Tibial nerve (tissue), 4 donors: ENCODE measurements around the gene LPIN1. TPM values are rescaled to one million over a fixed set of nuclear protein-coding genes. Genes with fewer than 3 reads are reported as not detected.

Source experiments
- DNase-seq, 2 donors: peaks; one replicate each; pipeline ENCODE4 v3.0.0-alpha.2; 2019; ENCODE audit warnings: low spot score in 2 of 2
- H3K27ac ChIP-seq, 4 donors: fragments of 200-600 bp; sonication (generic) in 3 of 4; one replicate each; pipeline ENCODE4 v1.5.1; 2017 to 2019; ENCODE audit warnings: mild to moderate bottlenecking in 1 of 4
- H3K27me3 ChIP-seq, 2 donors: fragments of 200-600 bp; sonication (generic) in 1 of 2; one replicate each; pipeline versions ENCODE4 v1.5.1 to v1.6.0; 2017 to 2019
- H3K36me3 ChIP-seq, 3 donors: fragments of 200-600 bp; sonication (generic); one replicate each; pipeline ENCODE4 v1.5.1; 2018 to 2019
- H3K4me1 ChIP-seq, 4 donors: fragments of 200-600 bp; sonication (generic) in 3 of 4; one replicate each; pipeline ENCODE4 v1.5.1; 2017 to 2019
- H3K4me3 ChIP-seq, 4 donors: fragments of 200-600 bp; sonication (generic) in 3 of 4; one replicate each; pipeline ENCODE4 v1.5.1; 2017 to 2019; ENCODE audit warnings: mild to moderate bottlenecking in 1 of 4, moderate library complexity in 1 of 4
- H3K9me3 ChIP-seq, 4 donors: fragments of 200-600 bp; sonication (generic) in 3 of 4; one replicate each; pipeline ENCODE4 v1.5.1; 2017 to 2019
- CTCF ChIP-seq, 5 experiments: fragments of 200-600 bp in 3 of 5; fragments of 450-650 bp in 2 of 5; sonication (generic) in 3 of 5; IDR thresholded peaks; one replicate each; pipeline ENCODE4 v1.5.1; 2016 to 2019; ENCODE audit warnings: antibody characterized with exemption in 5 of 5, mild to moderate bottlenecking in 3 of 5, moderate library complexity in 2 of 5
- EP300 ChIP-seq, 2 donors: sonication (generic); formaldehyde crosslinking; IDR thresholded peaks; one replicate each; pipeline ENCODE4 v1.6.1; 2017; ENCODE audit warnings: antibody characterized with exemption in 2 of 2, mild to moderate bottlenecking in 1 of 2
- POLR2A ChIP-seq, 2 donors: fragments of 450-650 bp; IDR thresholded peaks; one replicate each; pipeline ENCODE4 v1.6.1; 2017; ENCODE audit warnings: antibody characterized with exemption in 2 of 2, mild to moderate bottlenecking in 2 of 2, moderate library complexity in 2 of 2
- WGBS, 2 donors: methylation state at CpG; one replicate each; pipeline ENCODE4 v1.1.5; 2018; 5-methylcytosine and 5-hydroxymethylcytosine counted together
- total RNA-seq, 4 donors: library from RNA; depleted of rRNA; stranded (reverse); fragments of >200 nt; gene quantifications; one replicate each; pipeline ENCODE4 v1.1.0, GENCODE V29; 2016

Gene LPIN1
- total RNA-seq, 4 donors from 2014 or later, result 170 to 202 (median 172) TPM

GRCh38 chr2:11711354-11711716 is 35.1 kb upstream of the LPIN1 start:
- 40 to 51% methylated on average over 1 of the region's 1 CpG for WGBS, 2 donors
- Histone ChIP-seq H3K36me3 (no peaks in the 10 kb centered on the region), H3K27ac (peak overlapping the region; percentile 41 to 86 (median 61)), H3K9me3 (no peaks in the 10 kb centered on the region), H3K27me3 (no peaks in the 10 kb centered on the region), H3K4me3 (no peak overlapping the region), H3K4me1 (peaks cover 0 to 32% (median 14%) of the 10 kb centered on the region in 4 donors)
- TF ChIP-seq CTCF (IDR thresholded peaks at IDR 0.05) (no peak), POLR2A (IDR thresholded peaks at IDR 0.05) (no peak), EP300 (IDR thresholded peaks at IDR 0.05) (no peak)
- no peak for DNase-seq

GRCh38 chr2:11711751-11712150 is 34.7 kb upstream of the LPIN1 start:
- H3K4me3 ChIP-seq, result no peak overlapping the region
- WGBS, 2 donors, result 58 to 59% methylated on average over 8 of the region's 8 CpGs
- H3K27ac ChIP-seq, result peak overlapping the region; percentile 12 to 86 (median 61)
- no peak for DNase-seq
- H3K27me3 ChIP-seq, result no peaks in the 10 kb centered on the region
- no peaks in the 10 kb centered on the region for H3K9me3 ChIP-seq
- peaks cover 0 to 36% (median 15%) of the 10 kb centered on the region in 4 donors for H3K4me1 ChIP-seq
- TF ChIP-seq EP300 (IDR thresholded peaks at IDR 0.05) (no peak), CTCF (IDR thresholded peaks at IDR 0.05) (no peak), POLR2A (IDR thresholded peaks at IDR 0.05) (no peak)
- H3K36me3 ChIP-seq, result no peaks in the 10 kb centered on the region

- H3K4me1 ChIP-seq, result peaks cover 0 to 47% (median 21%) of the 10 kb centered on the region in 4 donors
- 91% methylated on average over 2 of the region's 2 CpGs for WGBS, 2 donors
These were observed 33.6 kb upstream of the LPIN1 start for GRCh38 chr2:11712866-11713265.

GRCh38 chr2:11713815-11714214 is 32.6 kb upstream of the LPIN1 start:
- H3K9me3 ChIP-seq, result no peaks in the 10 kb centered on the region
- H3K27ac ChIP-seq, result peak overlapping the region in 1 of 4 donors; percentile 76
- no peaks in the 10 kb centered on the region for H3K27me3 ChIP-seq
- no peak for DNase-seq
- no peak overlapping the region for H3K4me3 ChIP-seq
- H3K36me3 ChIP-seq, result no peaks in the 10 kb centered on the region
- TF ChIP-seq EP300 (IDR thresholded peaks at IDR 0.05) (no peak), CTCF (IDR thresholded peaks at IDR 0.05) (no peak)
- peaks cover 0 to 55% (median 24%) of the 10 kb centered on the region in 4 donors for H3K4me1 ChIP-seq
- WGBS, 2 donors, result 88 to 95% methylated on average over 7 of the region's 7 CpGs

More at GRCh38 chr2:11712866-11713265, 33.6 kb upstream of the LPIN1 start:
- Histone ChIP-seq H3K4me3 (no peak overlapping the region), H3K27me3 (no peaks in the 10 kb centered on the region), H3K36me3 (no peaks in the 10 kb centered on the region), H3K9me3 (no peaks in the 10 kb centered on the region), H3K27ac (peak overlapping the region; percentile 20 to 86 (median 61))
- TF ChIP-seq POLR2A (IDR thresholded peaks at IDR 0.05) (no peak), EP300 (IDR thresholded peaks at IDR 0.05) (no peak), CTCF (IDR thresholded peaks at IDR 0.05) (no peak)
- no peak for DNase-seq

- H3K4me1 ChIP-seq, result peaks cover 0 to 52% (median 20%) of the 10 kb centered on the region in 4 donors
- H3K9me3 ChIP-seq, result no peaks in the 10 kb centered on the region
- TF ChIP-seq CTCF (IDR thresholded peaks at IDR 0.05) (no peak), POLR2A (IDR thresholded peaks at IDR 0.05) (no peak), EP300 (IDR thresholded peaks at IDR 0.05) (no peak)
- 91 to 93% methylated on average over 12 of the region's 12 CpGs for WGBS, 2 donors
- peak overlapping the region in 2 of 4 donors; percentile 70 to 76 for H3K27ac ChIP-seq
- H3K27me3 ChIP-seq, result no peaks in the 10 kb centered on the region
- no peaks in the 10 kb centered on the region for H3K36me3 ChIP-seq
- no peak for DNase-seq
- H3K4me3 ChIP-seq, result no peak overlapping the region
These were observed 30.3 kb upstream of the LPIN1 start for GRCh38 chr2:11715987-11716652.
